Stimulated activated CD4-positive, alpha-beta T cell treated with anti-CD3 and anti-CD28 coated beads, TNF-alpha, amount 100 ng/mL, for 4 hours (primary cell): Measurements from ENCODE around the gene CHERP.
"Not testable (repeated sequence)": the region's sequence is repeated elsewhere in the genome, so short reads cannot be mapped to it uniquely, and the experiment has no call there.

Experiments used
- DNase-seq, 3 experiments: peaks; one replicate each; pipeline ENCODE4 v3.0.0-alpha.2; 2020; ENCODE audit warnings: low read depth in 3 of 3

The CHERP gene

DNA sequence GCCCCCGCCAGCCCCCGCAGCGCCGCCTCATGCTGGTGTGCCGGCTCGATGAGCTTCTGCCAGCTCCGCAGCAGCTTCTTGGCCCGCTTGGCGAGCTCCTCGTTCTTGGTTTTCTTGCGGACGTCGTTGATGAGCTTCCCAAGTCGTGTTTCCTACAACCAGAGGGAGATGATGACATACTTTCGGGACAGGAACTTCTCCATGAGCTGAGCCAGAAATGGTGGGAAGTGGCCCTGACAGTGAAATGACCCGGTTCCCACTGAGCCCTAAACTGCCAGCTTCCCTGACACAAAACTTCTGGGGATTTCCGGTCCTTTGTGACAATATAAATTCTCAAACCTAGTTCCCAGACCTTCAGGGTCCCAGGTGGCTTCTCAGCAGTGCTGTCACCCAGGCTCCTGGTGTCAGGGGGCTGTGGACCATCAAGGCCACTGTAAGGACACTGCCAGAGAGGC, 35.3 kb upstream of the CHERP start:
- DNase-seq: no peak

DNA sequence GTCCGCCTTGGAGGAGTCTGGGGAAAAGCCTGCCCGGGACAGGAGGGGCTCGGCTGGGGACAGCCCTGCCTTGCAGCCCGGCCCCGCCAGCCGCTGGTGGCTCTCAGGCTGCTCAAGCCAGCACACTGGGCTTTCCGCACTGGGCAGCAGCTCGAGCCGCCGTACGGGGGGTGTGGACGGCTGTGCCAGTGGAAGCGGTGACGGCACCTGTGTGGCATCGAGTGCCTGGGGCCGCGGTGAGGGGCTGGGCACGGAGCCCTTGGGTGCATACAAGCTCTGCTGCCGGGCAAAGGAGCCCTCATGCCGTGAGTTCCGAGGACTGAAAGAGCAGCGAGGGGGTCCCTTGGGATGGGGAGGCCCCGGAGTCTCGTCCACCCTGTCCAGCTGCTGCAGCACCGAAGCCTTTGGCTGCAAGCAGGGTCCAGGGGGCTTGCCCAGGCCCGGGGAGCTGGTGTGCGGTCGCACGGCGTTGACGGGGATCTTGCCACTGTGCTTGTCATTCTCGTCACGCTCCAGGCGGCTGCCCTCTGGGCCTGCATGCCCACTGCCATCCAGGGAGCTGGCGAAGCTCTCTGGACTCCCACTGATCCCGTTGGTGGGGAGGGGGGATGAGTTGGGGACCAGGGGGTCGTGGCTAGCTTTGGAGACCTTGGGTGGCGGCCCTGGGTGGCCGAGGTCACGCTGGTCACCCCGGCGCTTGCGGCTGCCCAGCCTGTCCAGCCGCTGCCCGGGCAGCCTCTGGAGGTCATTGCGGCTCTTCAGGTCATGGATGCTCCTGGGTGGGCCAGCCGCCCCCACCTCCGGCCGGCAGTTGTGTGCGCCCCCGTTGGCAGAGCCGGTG, 34.7 kb upstream of the CHERP start:
- DNase-seq: no peak

- no peak for DNase-seq
Observed at GRCh38 chr19:16575861-16576689, 33.8 kb upstream of the CHERP start.

GRCh38 chr19:16575282-16575681, 33.0 kb upstream of the CHERP start:
- DNase-seq: no peak

- no peak for DNase-seq
Observed at GRCh38 chr19:16573925-16574324, 31.7 kb upstream of the CHERP start.

- no peak for DNase-seq
Observed at GRCh38 chr19:16573296-16573695, 31.1 kb upstream of the CHERP start.

GRCh38 chr19:16572332-16573211, 30.3 kb upstream of the CHERP start, which contains the start of gene SLC35E1:
SLC35E1 (minus strand) TSS chr19:16572415; CDS start chr19:16572364, 51 bp downstream.
- peak; percentile 78 to 85 (median 83) for DNase-seq

GRCh38 chr19:16571822-16572331, 29.6 kb upstream of the CHERP start:
- DNase-seq: no peak

- no peak for DNase-seq
Observed at GRCh38 chr19:16571283-16571682, 29.0 kb upstream of the CHERP start.

- no peak for DNase-seq
Observed at GRCh38 chr19:16569609-16570320, 27.5 kb upstream of the CHERP start.

DNA sequence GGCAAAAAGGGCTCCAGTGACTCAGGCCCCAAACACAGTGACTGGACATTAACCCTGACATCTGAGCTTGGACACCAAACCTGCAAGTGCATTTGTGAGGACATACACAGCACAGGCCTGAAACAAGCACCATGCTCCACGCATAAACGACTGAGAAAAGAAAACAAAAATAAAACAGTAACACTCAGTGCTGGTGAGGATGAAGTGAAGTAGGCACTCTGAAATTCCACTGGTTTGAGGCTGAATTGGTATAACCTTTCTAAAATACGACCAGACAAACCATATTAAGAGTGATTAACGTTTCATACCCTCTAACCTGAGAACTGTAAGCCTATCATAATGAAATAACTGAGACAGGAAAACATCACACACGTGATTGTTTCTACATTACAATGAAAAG, 24.5 kb upstream of the CHERP start:
- no peak for DNase-seq

GRCh38 chr19:16566161-16566560, 23.9 kb upstream of the CHERP start:
- peak in 2 of 3 experiments; percentile 53 to 57 for DNase-seq

- DNase-seq: no peak
Observed at GRCh38 chr19:16564842-16565241, 22.6 kb upstream of the CHERP start.

DNA sequence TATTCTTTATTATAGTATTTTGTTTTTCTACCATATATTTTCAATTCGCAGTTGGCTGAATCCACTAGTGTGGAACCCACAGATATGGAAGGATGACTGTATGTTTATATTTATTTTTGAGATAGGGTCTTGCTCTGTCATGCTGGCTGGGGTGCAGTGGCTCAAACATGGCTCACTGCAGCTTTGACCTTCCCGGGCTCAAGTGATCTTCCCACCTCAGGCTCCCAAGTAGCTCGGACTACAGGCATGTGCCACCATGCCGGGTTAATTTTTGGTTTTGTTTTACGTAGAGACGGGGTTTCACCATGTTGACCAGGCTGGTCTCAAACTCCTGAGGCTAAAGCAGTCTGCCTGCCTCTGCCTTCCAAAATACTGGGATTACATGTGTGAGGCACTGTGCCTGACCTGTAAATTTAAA, 20.4 kb upstream of the CHERP start:
- DNase-seq: no peak

DNA sequence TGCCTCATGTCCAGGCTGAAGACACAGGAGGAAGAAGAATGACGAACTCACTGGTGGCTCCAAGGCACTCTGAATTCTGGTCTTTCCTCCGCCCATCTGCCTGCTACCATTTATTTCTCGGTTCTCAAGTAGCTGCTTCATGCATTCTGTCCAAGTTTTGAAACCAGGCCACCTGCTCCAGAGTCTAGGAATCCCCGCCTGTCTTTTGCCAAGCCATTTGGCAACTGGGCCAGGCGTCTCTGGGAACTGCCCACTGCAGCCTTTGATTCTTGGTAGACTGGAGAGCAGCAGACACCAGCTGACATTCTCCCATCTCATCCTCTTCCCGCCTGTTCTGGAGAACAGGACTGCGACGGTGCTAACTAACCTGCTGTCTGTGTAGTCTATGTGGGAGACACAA, 19.1 kb upstream of the CHERP start:
- no peak for DNase-seq

GRCh38 chr19:16559780-16560276, 17.6 kb upstream of the CHERP start:
- no peak for DNase-seq

- no peak for DNase-seq
Observed at GRCh38 chr19:16554776-16555175, 12.5 kb upstream of the CHERP start.

DNA sequence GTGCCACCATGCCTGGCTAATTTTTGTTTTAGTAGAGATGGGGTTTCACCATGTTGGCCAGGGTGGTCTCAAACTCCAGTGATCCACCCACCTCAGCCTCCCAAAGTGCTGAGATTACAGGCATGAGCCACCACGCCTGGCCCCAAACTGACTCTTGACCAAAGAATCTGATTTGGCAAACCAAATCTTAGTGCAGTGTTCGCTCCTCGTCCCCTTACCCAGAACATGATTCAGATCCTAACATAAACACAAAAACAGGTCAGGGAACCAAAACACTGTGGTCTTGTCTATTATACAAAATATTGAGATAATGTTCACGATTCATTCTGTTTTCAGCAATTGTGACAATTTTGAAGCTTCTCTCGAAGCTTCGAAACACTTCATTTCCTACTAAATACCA, 9.7 kb upstream of the CHERP start:
- DNase-seq: not testable (repeated sequence)

DNA sequence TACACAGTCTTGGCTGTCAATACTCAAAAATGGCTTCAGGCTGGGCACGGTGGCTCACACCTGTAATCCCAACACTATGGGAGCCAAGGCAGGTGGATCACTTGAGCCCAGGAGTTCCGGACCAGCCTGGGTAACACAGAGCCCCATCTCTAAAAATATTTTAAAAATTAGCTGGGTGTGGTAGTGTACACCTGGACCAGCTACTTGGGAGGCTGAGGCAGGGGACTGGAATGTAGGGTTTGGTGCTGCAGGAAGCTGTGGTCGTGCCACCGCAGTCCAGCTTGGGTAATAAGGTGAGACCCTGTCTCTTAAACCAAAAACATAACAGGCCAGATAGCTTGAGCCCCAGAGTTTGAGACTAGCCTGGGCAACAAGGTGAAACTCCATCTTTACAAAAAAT, 6.7 kb upstream of the CHERP start:
- no peak for DNase-seq

GRCh38 chr19:16544473-16545231, 2.4 kb upstream of the CHERP start:
- no peak for DNase-seq
